ENCODE results near the gene AMD1.

Gene AMD1

GRCh38 chr6:110875548-110876169, 1.1 kb downstream of the AMD1 start:
- peaks cover 5% of the 10 kb centered on the region; the same call in 1 of the 2 replicates for H3K36me3 ChIP-seq (ENCODE audit: insufficient read depth, low read length)
- H3K9ac ChIP-seq (ENCODE audit: insufficient read length): peak overlapping the region; percentile 91
- H3K9me3 ChIP-seq (ENCODE audit: low read depth, low read length): no peaks in the 10 kb centered on the region
- H3K4me3 ChIP-seq: peak overlapping the region; percentile 93
- no peak for TF ChIP-seq FOXP2 (optimal IDR thresholded peaks at IDR 0.05; ENCODE audit: control extremely low read depth, extremely low read length, insufficient read depth)
- TF ChIP-seq EZH2 (IDR thresholded peaks at IDR 0.05): no peak
- DNase-seq (ENCODE audit: low read depth, low spot score): no peak
- H3K27ac ChIP-seq: peak overlapping the region; percentile 91

GRCh38 chr6:110876170-110876773, 1.7 kb downstream of the AMD1 start:
- peak overlapping the region; percentile 93 for H3K4me3 ChIP-seq
- H3K9ac ChIP-seq (ENCODE audit: insufficient read length): peak overlapping the region; percentile 91
- DNase-seq (ENCODE audit: low read depth, low spot score): no peak
- H3K9me3 ChIP-seq (ENCODE audit: low read depth, low read length): no peaks in the 10 kb centered on the region
- no peak for TF ChIP-seq FOXP2 (optimal IDR thresholded peaks at IDR 0.05; ENCODE audit: control extremely low read depth, extremely low read length, insufficient read depth)
- peak; percentile 77 for TF ChIP-seq POLR2AphosphoS5 (IDR thresholded peaks at IDR 0.05; ENCODE audit: borderline replicate concordance, low read depth, low read length)
- H3K36me3 ChIP-seq (ENCODE audit: insufficient read depth, low read length): peaks cover 5% of the 10 kb centered on the region; the same call in 1 of the 2 replicates
- peak overlapping the region; percentile 91 for H3K27ac ChIP-seq

- Histone ChIP-seq H3K9me3 (ENCODE audit: low read depth, low read length) (no peaks in the 10 kb centered on the region), H3K9ac (ENCODE audit: insufficient read length) (peak overlapping the region; percentile 91), H3K27ac (peak overlapping the region; percentile 91), H3K4me3 (peak overlapping the region; percentile 93), H3K36me3 (ENCODE audit: insufficient read depth, low read length) (peaks cover 7% of the 10 kb centered on the region; the same call in 1 of the 2 replicates)
- TF ChIP-seq EZH2 (IDR thresholded peaks at IDR 0.05): no peak
- TF ChIP-seq FOXP2 (optimal IDR thresholded peaks at IDR 0.05; ENCODE audit: control extremely low read depth, extremely low read length, insufficient read depth): no peak
- TF ChIP-seq POLR2AphosphoS5 (IDR thresholded peaks at IDR 0.05; ENCODE audit: borderline replicate concordance, low read depth, low read length): no peak
- DNase-seq (ENCODE audit: low read depth, low spot score): no peak
These were observed 2.4 kb downstream of the AMD1 start for GRCh38 chr6:110876806-110877564.

GRCh38 chr6:110877569-110877968, 3.0 kb downstream of the AMD1 start:
- H3K4me3 ChIP-seq: peak overlapping the region; percentile 93
- peak overlapping the region; percentile 91 for H3K27ac ChIP-seq
- H3K9ac ChIP-seq (ENCODE audit: insufficient read length): peak overlapping the region; percentile 91
- H3K36me3 ChIP-seq (ENCODE audit: insufficient read depth, low read length): peaks cover 13% of the 10 kb centered on the region; the same call in 1 of the 2 replicates
- no peak for DNase-seq (ENCODE audit: low read depth, low spot score)
- no peaks in the 10 kb centered on the region for H3K9me3 ChIP-seq (ENCODE audit: low read depth, low read length)
- no peak for TF ChIP-seq POLR2AphosphoS5 (IDR thresholded peaks at IDR 0.05; ENCODE audit: borderline replicate concordance, low read depth, low read length)
- TF ChIP-seq EZH2 (IDR thresholded peaks at IDR 0.05): no peak
- TF ChIP-seq FOXP2 (optimal IDR thresholded peaks at IDR 0.05; ENCODE audit: control extremely low read depth, extremely low read length, insufficient read depth): no peak

- no peaks in the 10 kb centered on the region for H3K9me3 ChIP-seq (ENCODE audit: low read depth, low read length)
- no peak for DNase-seq (ENCODE audit: low read depth, low spot score)
- peak overlapping the region; percentile 93 for H3K4me3 ChIP-seq
- TF ChIP-seq POLR2AphosphoS5 (IDR thresholded peaks at IDR 0.05; ENCODE audit: borderline replicate concordance, low read depth, low read length): no peak; the same call in 1 of the 2 replicates
- TF ChIP-seq EZH2 (IDR thresholded peaks at IDR 0.05): no peak
- TF ChIP-seq FOXP2 (optimal IDR thresholded peaks at IDR 0.05; ENCODE audit: control extremely low read depth, extremely low read length, insufficient read depth): no peak
- peaks cover 14% of the 10 kb centered on the region for H3K36me3 ChIP-seq (ENCODE audit: insufficient read depth, low read length)
- peak overlapping the region; percentile 91 for H3K27ac ChIP-seq
- H3K9ac ChIP-seq (ENCODE audit: insufficient read length): peak overlapping the region; percentile 91
These were observed 4.4 kb downstream of the AMD1 start for GRCh38 chr6:110878751-110879522.

- Histone ChIP-seq H3K9me3 (ENCODE audit: low read depth, low read length) (no peaks in the 10 kb centered on the region), H3K36me3 (ENCODE audit: insufficient read depth, low read length) (peaks cover 25% of the 10 kb centered on the region), H3K9ac (ENCODE audit: insufficient read length) (no peak overlapping the region), H3K4me3 (peak overlapping the region; percentile 39; the same call in 1 of the 2 replicates), H3K27ac (peak overlapping the region; percentile 11; the same call in 1 of the 2 replicates)
- TF ChIP-seq FOXP2 (optimal IDR thresholded peaks at IDR 0.05; ENCODE audit: control extremely low read depth, extremely low read length, insufficient read depth) (no peak), EZH2 (IDR thresholded peaks at IDR 0.05) (no peak), POLR2AphosphoS5 (IDR thresholded peaks at IDR 0.05; ENCODE audit: borderline replicate concordance, low read depth, low read length) (no peak)
- DNase-seq (ENCODE audit: low read depth, low spot score): no peak
These were observed 6.1 kb downstream of the AMD1 start for GRCh38 chr6:110880651-110881050.

- TF ChIP-seq POLR2AphosphoS5 (IDR thresholded peaks at IDR 0.05; ENCODE audit: borderline replicate concordance, low read depth, low read length): no peak
- no peak for TF ChIP-seq EZH2 (IDR thresholded peaks at IDR 0.05)
- TF ChIP-seq FOXP2 (optimal IDR thresholded peaks at IDR 0.05; ENCODE audit: control extremely low read depth, extremely low read length, insufficient read depth): no peak
- H3K27ac ChIP-seq: peak overlapping the region; percentile 67
- peaks cover 27% of the 10 kb centered on the region for H3K36me3 ChIP-seq (ENCODE audit: insufficient read depth, low read length)
- DNase-seq (ENCODE audit: low read depth, low spot score): no peak
- H3K9me3 ChIP-seq (ENCODE audit: low read depth, low read length): no peaks in the 10 kb centered on the region
- no peak overlapping the region for H3K9ac ChIP-seq (ENCODE audit: insufficient read length)
- H3K4me3 ChIP-seq: peak overlapping the region; percentile 28; the same call in 1 of the 2 replicates
These were observed 7.1 kb downstream of the AMD1 start for GRCh38 chr6:110881546-110882273.

All from SK-N-MC (cell line).